Activated naive CD8-positive, alpha-beta T cell treated with anti-CD3 and anti-CD28 coated beads, Interleukin-2, amount 50 U/mL, for 24 hours (primary cell): Measurements from ENCODE around the gene HMGB2.

ENCODE experiments used
- ATAC-seq: fragments of 150-1000 bp; cut with Tn5 transposase; one replicate; pipeline ENCODE4 v1.10.0; 2021
- DNase-seq: peaks from one replicate; pipeline ENCODE4 v3.0.0; 2021
- H3K27ac Mint-ChIP-seq: one replicate; pipeline ENCODE4 v1.8.0; 2021; ENCODE audit warnings: mild to moderate bottlenecking, mixed read lengths
- H3K27me3 Mint-ChIP-seq: one replicate; pipeline ENCODE4 v1.8.0; 2021; ENCODE audit warnings: mixed read lengths
- H3K36me3 Mint-ChIP-seq: one replicate; pipeline ENCODE4 v1.8.0; 2021; ENCODE audit warnings: low read depth, mixed read lengths
- H3K4me1 Mint-ChIP-seq: one replicate; pipeline ENCODE4 v1.8.0; 2021; ENCODE audit warnings: mixed read lengths
- H3K4me3 Mint-ChIP-seq: one replicate; pipeline ENCODE4 v1.8.0; 2021; ENCODE audit warnings: mild to moderate bottlenecking, moderate library complexity, mixed read lengths
- H3K9me3 Mint-ChIP-seq: one replicate; pipeline ENCODE4 v1.8.0; 2021; ENCODE audit warnings: mixed read lengths

The HMGB2 gene

DNA sequence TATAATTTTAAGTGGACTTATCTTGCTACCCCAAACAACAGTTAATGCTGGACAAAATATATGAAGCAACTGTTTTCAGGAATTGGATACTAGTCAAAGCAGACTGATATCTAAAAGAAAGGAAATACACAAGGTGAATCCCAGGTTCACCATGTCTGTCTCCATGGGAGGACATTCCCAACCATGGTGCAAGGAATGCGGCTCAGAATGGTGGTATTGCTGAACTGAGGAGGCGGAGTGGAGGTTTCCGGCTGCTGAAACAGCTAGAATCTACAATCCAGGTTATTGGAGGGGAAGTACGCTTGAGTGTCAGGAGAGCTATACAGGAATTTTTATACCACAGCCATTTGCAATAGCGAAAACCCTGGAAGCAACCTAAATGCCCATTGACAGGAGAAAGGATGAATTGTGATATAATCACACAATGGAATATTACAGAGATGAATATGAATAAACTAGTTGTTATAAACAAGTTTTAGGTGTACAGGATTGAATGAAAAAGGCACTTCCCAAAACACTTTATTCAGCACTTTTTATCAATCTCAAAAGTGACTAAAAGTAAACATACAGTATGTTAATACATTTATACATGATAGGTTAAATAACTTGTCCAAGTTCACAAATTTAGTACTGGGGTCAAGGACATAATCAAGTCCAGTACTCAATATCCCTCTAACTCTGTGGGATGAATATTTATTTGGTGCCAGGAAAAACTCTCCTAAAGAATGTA is 9.0 kb downstream of the HMGB2 start:
- Mint-ChIP-seq H3K36me3 (peaks cover 20% of the 10 kb centered on the region), H3K4me3 (no peak overlapping the region), H3K9me3 (no peaks in the 10 kb centered on the region), H3K27me3 (no peaks in the 10 kb centered on the region), H3K27ac (no peak overlapping the region), H3K4me1 (no peaks in the 10 kb centered on the region)
- ATAC-seq (no peak), DNase-seq (no peak)

DNA sequence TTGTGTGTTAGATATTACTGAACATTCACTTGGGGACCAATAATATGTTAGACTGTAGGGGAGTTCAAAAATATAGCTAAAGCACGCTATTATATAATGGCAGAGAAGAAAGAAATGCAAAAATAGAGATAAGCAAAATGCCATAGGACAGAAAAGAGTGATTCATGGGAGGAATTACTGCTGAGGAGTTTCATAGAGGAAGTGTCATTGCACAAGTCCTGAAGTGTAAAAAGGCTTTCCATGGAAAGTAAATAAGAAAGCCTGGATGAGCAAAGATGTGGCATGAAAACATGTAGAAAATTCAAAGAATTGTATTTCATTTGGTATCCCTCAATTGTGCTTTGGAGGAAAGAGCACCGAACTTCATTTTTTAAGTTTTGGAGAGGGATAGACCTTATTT is 14.5 kb downstream of the HMGB2 start:
- H3K9me3 Mint-ChIP-seq, result no peaks in the 10 kb centered on the region
- no peak overlapping the region for H3K4me3 Mint-ChIP-seq
- ATAC-seq (no peak), DNase-seq (no peak)
- no peak overlapping the region for H3K27ac Mint-ChIP-seq
- H3K36me3 Mint-ChIP-seq, result peaks cover 9% of the 10 kb centered on the region
- peaks cover 8% of the 10 kb centered on the region for H3K4me1 Mint-ChIP-seq
- H3K27me3 Mint-ChIP-seq, result no peaks in the 10 kb centered on the region

DNA sequence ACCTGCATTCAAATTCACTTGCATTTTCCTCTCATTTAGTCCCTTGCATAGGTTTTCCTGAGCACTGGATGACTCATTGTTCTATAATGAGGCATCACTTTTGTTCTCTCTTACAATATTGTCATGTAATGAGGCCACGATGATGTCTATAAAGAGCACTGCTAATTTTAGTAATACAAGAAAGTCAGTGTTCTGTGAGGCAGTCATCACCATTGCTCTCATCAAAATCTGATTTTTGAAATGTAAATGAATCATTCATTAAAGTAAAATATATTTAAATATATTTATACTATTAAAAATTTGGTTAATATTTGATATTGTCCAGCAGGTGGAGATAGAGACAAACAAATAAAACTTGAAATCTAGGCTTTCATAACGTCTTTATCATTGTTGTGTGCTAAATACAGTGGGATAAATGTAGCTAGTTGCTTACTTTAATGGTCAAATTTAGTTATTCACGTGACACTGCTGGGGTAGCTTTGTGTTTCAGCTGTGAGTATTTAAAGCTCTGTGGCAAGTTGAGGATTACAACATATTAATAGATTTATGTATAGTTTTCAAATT is 15.4 kb downstream of the HMGB2 start:
- peak; percentile 70 for ATAC-seq
- Mint-ChIP-seq H3K27me3 (no peaks in the 10 kb centered on the region), H3K36me3 (peaks cover 9% of the 10 kb centered on the region), H3K4me3 (no peak overlapping the region), H3K27ac (no peak overlapping the region), H3K4me1 (peaks cover 8% of the 10 kb centered on the region), H3K9me3 (no peaks in the 10 kb centered on the region)
- DNase-seq, result no peak

DNA sequence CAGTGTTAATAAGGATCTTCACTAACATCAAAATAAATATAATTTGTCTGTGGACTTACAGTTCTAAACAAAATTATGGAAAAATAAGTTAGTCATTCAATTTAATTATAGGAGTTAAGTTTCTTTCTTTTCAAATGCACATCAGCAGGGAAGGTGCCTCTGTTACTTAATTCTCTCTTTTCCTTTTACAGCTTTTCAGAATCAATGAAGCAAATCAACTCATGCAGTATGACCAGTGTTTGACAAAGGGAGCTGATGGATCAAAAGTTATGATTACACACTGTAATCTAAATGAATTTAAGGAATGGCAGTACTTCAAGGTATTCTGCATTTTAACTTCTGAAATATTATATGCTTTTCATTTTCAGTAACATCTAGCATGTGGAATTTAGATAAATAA is 15.9 kb downstream of the HMGB2 start:
- DNase-seq (no peak), ATAC-seq (no peak)
- Mint-ChIP-seq H3K9me3 (no peaks in the 10 kb centered on the region), H3K4me3 (no peak overlapping the region), H3K27ac (no peak overlapping the region), H3K27me3 (no peaks in the 10 kb centered on the region), H3K36me3 (peaks cover 9% of the 10 kb centered on the region), H3K4me1 (peaks cover 8% of the 10 kb centered on the region)

DNA sequence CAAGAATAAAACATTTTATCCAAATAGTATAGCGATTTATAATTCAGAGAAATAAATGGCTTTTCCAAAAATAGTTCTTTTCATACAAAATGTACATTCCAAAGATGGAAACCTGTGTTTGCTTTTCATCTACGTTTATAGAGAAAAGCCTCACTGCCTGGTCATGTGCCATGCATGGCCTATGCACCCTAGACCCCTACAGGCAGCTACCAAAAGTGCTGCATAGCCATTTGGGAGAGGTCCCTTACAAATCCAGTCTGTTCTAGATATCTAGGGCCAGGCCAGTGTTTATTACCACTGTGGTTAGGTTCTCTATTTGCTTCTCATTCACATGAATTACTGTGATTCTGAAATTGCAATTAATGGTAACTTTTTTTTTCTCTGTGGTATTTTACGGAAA is 17.2 kb downstream of the HMGB2 start:
- Mint-ChIP-seq H3K4me1 (peaks cover 8% of the 10 kb centered on the region), H3K9me3 (no peaks in the 10 kb centered on the region), H3K27ac (no peak overlapping the region), H3K4me3 (no peak overlapping the region), H3K36me3 (peaks cover 6% of the 10 kb centered on the region), H3K27me3 (no peaks in the 10 kb centered on the region)
- ATAC-seq, result peak; percentile 65
- DNase-seq, result no peak

DNA sequence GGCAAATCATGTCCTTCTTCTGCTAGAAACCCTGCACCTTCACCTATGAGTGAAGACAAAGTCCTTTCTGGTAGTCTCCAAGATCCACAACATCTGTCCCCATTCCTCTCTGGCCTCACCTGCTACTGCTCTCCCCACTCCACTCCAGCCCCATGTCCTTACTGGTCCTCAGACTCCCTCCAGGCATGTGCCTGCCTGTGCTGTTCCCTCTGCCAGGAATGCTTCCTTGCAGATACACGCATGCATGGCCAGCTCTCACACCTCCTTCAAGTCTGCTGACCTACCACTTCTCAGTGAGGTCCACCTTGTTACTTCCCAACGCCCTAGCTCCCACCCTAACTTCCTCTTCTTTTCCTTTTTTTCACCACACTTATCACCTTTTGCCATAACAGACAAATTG is 18.1 kb downstream of the HMGB2 start:
- DNase-seq (no peak), ATAC-seq (no peak)
- H3K4me1 Mint-ChIP-seq, result peaks cover 8% of the 10 kb centered on the region
- no peak overlapping the region for H3K4me3 Mint-ChIP-seq
- H3K27ac Mint-ChIP-seq, result no peak overlapping the region
- H3K27me3 Mint-ChIP-seq, result no peaks in the 10 kb centered on the region
- H3K9me3 Mint-ChIP-seq, result no peaks in the 10 kb centered on the region
- H3K36me3 Mint-ChIP-seq, result peaks cover 3% of the 10 kb centered on the region

- Mint-ChIP-seq H3K4me3 (no peak overlapping the region), H3K27ac (no peak overlapping the region), H3K9me3 (no peaks in the 10 kb centered on the region), H3K4me1 (peaks cover 8% of the 10 kb centered on the region), H3K36me3 (peaks cover 2% of the 10 kb centered on the region), H3K27me3 (no peaks in the 10 kb centered on the region)
- DNase-seq, result no peak
- no peak for ATAC-seq
Measured at GRCh38 chr4:173314715-173315114, 19.4 kb downstream of the HMGB2 start.

- H3K27me3 Mint-ChIP-seq, result no peaks in the 10 kb centered on the region
- H3K4me3 Mint-ChIP-seq, result no peak overlapping the region
- ATAC-seq (no peak), DNase-seq (no peak)
- no peak overlapping the region for H3K27ac Mint-ChIP-seq
- H3K9me3 Mint-ChIP-seq, result no peaks in the 10 kb centered on the region
- no peaks in the 10 kb centered on the region for H3K36me3 Mint-ChIP-seq
- no peaks in the 10 kb centered on the region for H3K4me1 Mint-ChIP-seq
Measured at GRCh38 chr4:173311368-173311767, 22.8 kb downstream of the HMGB2 start.

GRCh38 chr4:173307778-173308177 is 26.4 kb downstream of the HMGB2 start:
- no peak for ATAC-seq
- H3K4me1 Mint-ChIP-seq, result no peaks in the 10 kb centered on the region
- no peaks in the 10 kb centered on the region for H3K27me3 Mint-ChIP-seq
- no peaks in the 10 kb centered on the region for H3K9me3 Mint-ChIP-seq
- no peak overlapping the region for H3K4me3 Mint-ChIP-seq
- H3K36me3 Mint-ChIP-seq, result peaks cover 4% of the 10 kb centered on the region
- H3K27ac Mint-ChIP-seq, result no peak overlapping the region
- no peak for DNase-seq

DNA sequence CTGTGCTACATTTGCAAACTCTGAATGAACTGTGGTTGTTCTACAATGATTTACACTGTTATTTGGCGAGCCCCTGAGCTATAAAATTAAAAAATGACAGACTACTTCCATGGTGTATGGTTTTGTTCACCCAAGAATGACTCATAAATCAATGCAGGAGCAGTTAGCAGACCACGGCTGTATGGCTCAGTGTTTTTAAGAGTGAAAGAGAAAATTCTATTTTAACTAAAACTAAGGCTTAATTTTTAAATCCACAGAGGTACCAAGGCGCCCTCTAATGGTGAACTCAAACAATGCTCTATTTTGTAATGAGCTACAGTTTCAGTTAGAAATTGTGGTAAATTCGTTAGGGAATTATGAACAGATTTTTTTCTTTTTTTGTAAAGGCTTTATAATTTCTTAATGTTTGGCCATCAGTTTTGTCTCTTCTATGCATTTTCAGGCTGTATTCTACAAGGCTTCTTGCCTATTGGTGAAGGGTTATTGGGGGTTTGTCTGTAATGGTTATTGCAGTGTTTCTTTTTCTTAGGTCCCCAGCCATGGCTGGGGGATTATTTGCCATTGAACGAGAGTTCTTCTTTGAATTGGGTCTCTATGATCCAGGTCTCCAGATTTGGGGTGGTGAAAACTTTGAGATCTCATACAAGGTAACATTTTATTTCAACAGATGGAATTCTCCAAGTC is 32.5 kb downstream of the HMGB2 start:
- H3K27me3 Mint-ChIP-seq, result no peaks in the 10 kb centered on the region
- H3K27ac Mint-ChIP-seq, result no peak overlapping the region
- H3K9me3 Mint-ChIP-seq, result no peaks in the 10 kb centered on the region
- DNase-seq (no peak), ATAC-seq (peak; percentile 76)
- peaks cover 6% of the 10 kb centered on the region for H3K36me3 Mint-ChIP-seq
- H3K4me1 Mint-ChIP-seq, result peaks cover 4% of the 10 kb centered on the region
- no peak overlapping the region for H3K4me3 Mint-ChIP-seq

DNA sequence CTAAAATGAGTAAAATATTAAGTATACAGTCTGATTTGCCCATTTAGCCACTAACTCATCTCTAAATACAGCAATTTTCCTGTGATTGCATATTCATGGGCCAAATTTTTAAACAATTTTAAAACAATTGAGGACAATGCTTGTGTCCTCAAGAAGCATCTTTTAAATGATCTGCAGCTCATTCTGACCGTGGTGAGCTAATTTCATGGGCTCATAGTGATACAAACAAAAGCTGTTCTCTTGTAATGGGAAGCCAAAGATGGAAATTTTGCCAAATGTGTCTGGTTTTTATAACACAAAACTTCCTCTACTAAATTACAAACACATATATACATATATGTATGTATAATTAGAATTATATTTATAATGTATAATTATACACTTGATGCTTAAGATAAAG is 39.7 kb downstream of the HMGB2 start:
- Mint-ChIP-seq H3K4me1 (no peaks in the 10 kb centered on the region), H3K9me3 (no peaks in the 10 kb centered on the region), H3K27me3 (no peaks in the 10 kb centered on the region), H3K4me3 (no peak overlapping the region), H3K36me3 (peaks cover 3% of the 10 kb centered on the region), H3K27ac (no peak overlapping the region)
- DNase-seq, result no peak
- no peak for ATAC-seq

GRCh38 chr4:173293663-173294062 is 40.5 kb downstream of the HMGB2 start:
- Mint-ChIP-seq H3K4me3 (no peak overlapping the region), H3K36me3 (peaks cover 3% of the 10 kb centered on the region), H3K27ac (no peak overlapping the region), H3K27me3 (no peaks in the 10 kb centered on the region), H3K4me1 (peaks cover 6% of the 10 kb centered on the region), H3K9me3 (no peaks in the 10 kb centered on the region)
- DNase-seq, result no peak
- no peak for ATAC-seq

DNA sequence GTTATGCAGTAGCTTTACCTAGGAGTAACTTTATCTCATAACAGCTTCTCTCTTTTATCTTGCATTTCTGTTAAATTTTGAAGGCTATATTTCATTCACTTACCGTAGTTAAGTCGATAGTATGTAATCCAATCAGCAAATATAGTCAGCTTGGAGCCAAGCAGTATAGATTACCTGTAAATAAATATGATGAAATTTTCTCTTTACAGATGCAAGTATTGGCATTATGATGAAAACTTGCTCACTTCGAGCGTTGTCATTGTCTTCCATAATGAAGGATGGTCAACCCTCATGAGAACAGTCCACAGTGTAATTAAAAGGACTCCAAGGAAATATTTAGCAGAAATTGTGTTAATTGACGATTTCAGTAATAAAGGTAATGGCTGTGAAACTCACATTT is 42.3 kb downstream of the HMGB2 start:
- H3K4me1 Mint-ChIP-seq, result peaks cover 11% of the 10 kb centered on the region
- H3K27me3 Mint-ChIP-seq, result no peaks in the 10 kb centered on the region

DNA sequence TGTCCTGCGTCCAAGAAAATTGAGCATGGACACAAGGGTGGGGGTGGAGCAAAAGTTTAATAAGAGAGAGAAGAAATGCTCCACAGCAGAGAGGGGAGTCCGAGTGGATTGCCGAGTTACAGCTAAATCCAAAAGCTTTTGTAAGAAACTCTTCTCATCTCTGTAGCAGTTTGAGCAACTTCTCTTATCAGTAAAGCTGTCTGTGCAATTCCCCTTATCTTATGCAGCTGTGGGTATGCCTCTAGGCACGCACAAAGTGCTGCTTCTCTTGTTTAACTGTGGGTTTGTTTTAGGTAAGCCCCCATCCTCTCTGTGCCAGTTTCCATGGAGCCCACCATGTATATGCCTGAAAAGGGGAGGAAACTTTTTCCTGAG is 44.8 kb downstream of the HMGB2 start:
- H3K27ac Mint-ChIP-seq, result no peak overlapping the region
- H3K4me1 Mint-ChIP-seq, result peaks cover 11% of the 10 kb centered on the region
- peak overlapping the region; percentile 33 for H3K4me3 Mint-ChIP-seq
- ATAC-seq, result no peak
- peaks cover 9% of the 10 kb centered on the region for H3K9me3 Mint-ChIP-seq
- H3K36me3 Mint-ChIP-seq, result peaks cover 18% of the 10 kb centered on the region
- no peak for DNase-seq
- H3K27me3 Mint-ChIP-seq, result no peaks in the 10 kb centered on the region

More for the DNA sequence above, 42.3 kb downstream of the HMGB2 start:
- DNase-seq, result no peak
- Mint-ChIP-seq H3K9me3 (no peaks in the 10 kb centered on the region), H3K36me3 (peaks cover 3% of the 10 kb centered on the region), H3K4me3 (no peak overlapping the region), H3K27ac (no peak overlapping the region)
- ATAC-seq, result no peak

GRCh38 chr4:173288698-173289352 is 45.3 kb downstream of the HMGB2 start:
- H3K27me3 Mint-ChIP-seq, result no peaks in the 10 kb centered on the region
- DNase-seq (no peak), ATAC-seq (peak; percentile 43)
- H3K4me1 Mint-ChIP-seq, result peaks cover 11% of the 10 kb centered on the region
- H3K36me3 Mint-ChIP-seq, result peaks cover 20% of the 10 kb centered on the region
- H3K4me3 Mint-ChIP-seq, result peak overlapping the region; percentile 33
- peak overlapping the region; percentile 55 for H3K27ac Mint-ChIP-seq
- H3K9me3 Mint-ChIP-seq, result peaks cover 9% of the 10 kb centered on the region
